NT2/D1 (cell line): ENCODE results near the gene SPINK4.

Experiments
- DNase-seq: peaks from one replicate; pipeline ENCODE4 v3.0.0-alpha.2; 2011; ENCODE audit warnings: low read depth, low spot score
- H3K27me3 ChIP-seq: 2 replicates; pipeline ENCODE4 v1.6.0; 2011; ENCODE audit warnings: mild to moderate bottlenecking; ENCODE audit not compliant: insufficient read length, insufficient read depth
- H3K36me3 ChIP-seq: 2 replicates; pipeline ENCODE4 v1.6.1; 2011; ENCODE audit warnings: mild to moderate bottlenecking, low read length, mixed read lengths; ENCODE audit not compliant: insufficient read depth, insufficient read length
- H3K4me1 ChIP-seq: 2 replicates; pipeline ENCODE4 v1.5.1; 2011; ENCODE audit not compliant: insufficient read depth, insufficient read length
- H3K4me3 ChIP-seq: 2 replicates; pipeline ENCODE4 v1.5.1; 2011; ENCODE audit warnings: low read depth; ENCODE audit not compliant: insufficient read length
- H3K9ac ChIP-seq: 2 replicates; pipeline ENCODE4 v1.6.0; 2011; ENCODE audit warnings: low read depth; ENCODE audit not compliant: insufficient read length
- H3K9me3 ChIP-seq: 2 replicates; pipeline ENCODE4 v1.5.1; 2011; ENCODE audit warnings: mild to moderate bottlenecking, low read length; ENCODE audit not compliant: insufficient read depth
- SUZ12 ChIP-seq: IDR thresholded peaks from 2 replicates; pipeline ENCODE4 v1.6.1; 2011; ENCODE audit not compliant: insufficient read length, insufficient read depth; ENCODE audit errors: extremely low read depth
- YY1 ChIP-seq: IDR thresholded peaks from 2 replicates; pipeline ENCODE4 v1.6.1; 2011; ENCODE audit not compliant: insufficient read length, insufficient read depth
- ZNF274 ChIP-seq: IDR thresholded peaks from 2 replicates; pipeline ENCODE4 v1.6.1; 2011; ENCODE audit warnings: mild to moderate bottlenecking, low read depth, low read length

The SPINK4 gene

GRCh38 chr9:33273972-33274328 is 34.0 kb downstream of the SPINK4 start:
- DNase-seq: no peak
- Histone ChIP-seq H3K4me3 (no peak overlapping the region), H3K36me3 (peaks cover 75% of the 10 kb centered on the region), H3K9me3 (no peaks in the 10 kb centered on the region), H3K27me3 (no peaks in the 10 kb centered on the region), H3K4me1 (no peaks in the 10 kb centered on the region), H3K9ac (no peak overlapping the region)
- TF ChIP-seq ZNF274 (no peak), YY1 (no peak), SUZ12 (no peak)

- Histone ChIP-seq H3K36me3 (peaks cover 70% of the 10 kb centered on the region), H3K4me1 (no peaks in the 10 kb centered on the region), H3K9me3 (no peaks in the 10 kb centered on the region), H3K27me3 (no peaks in the 10 kb centered on the region), H3K4me3 (no peak overlapping the region), H3K9ac (no peak overlapping the region)
- DNase-seq: no peak
- no peak for TF ChIP-seq YY1
- no peak for TF ChIP-seq ZNF274
- no peak for TF ChIP-seq SUZ12
These were observed 37.5 kb downstream of the SPINK4 start for GRCh38 chr9:33277484-33277883.

- peaks cover 24% of the 10 kb centered on the region for H3K36me3 ChIP-seq
- H3K9me3 ChIP-seq: no peaks in the 10 kb centered on the region
- peaks cover 2% of the 10 kb centered on the region for H3K4me1 ChIP-seq
- H3K4me3 ChIP-seq: no peak overlapping the region
- H3K27me3 ChIP-seq: no peaks in the 10 kb centered on the region
- H3K9ac ChIP-seq: no peak overlapping the region
- TF ChIP-seq SUZ12 (no peak), YY1 (no peak)
- no peak for DNase-seq
These were observed 45.5 kb downstream of the SPINK4 start for GRCh38 chr9:33285502-33285901.

- H3K4me3 ChIP-seq: no peak overlapping the region
- H3K9ac ChIP-seq: peak overlapping the region; percentile 29
- TF ChIP-seq SUZ12 (no peak), YY1 (no peak), ZNF274 (no peak)
- H3K9me3 ChIP-seq: no peaks in the 10 kb centered on the region
- H3K4me1 ChIP-seq: peaks cover 2% of the 10 kb centered on the region
- H3K36me3 ChIP-seq: peaks cover 15% of the 10 kb centered on the region
- no peak for DNase-seq
- no peaks in the 10 kb centered on the region for H3K27me3 ChIP-seq
These were observed 47.1 kb downstream of the SPINK4 start for GRCh38 chr9:33287087-33287490.

GRCh38 chr9:33288235-33288634 is 48.3 kb downstream of the SPINK4 start:
- Histone ChIP-seq H3K4me1 (peaks cover 2% of the 10 kb centered on the region), H3K36me3 (peaks cover 21% of the 10 kb centered on the region), H3K4me3 (no peak overlapping the region), H3K9ac (no peak overlapping the region), H3K27me3 (no peaks in the 10 kb centered on the region), H3K9me3 (no peaks in the 10 kb centered on the region)
- no peak for TF ChIP-seq ZNF274
- TF ChIP-seq SUZ12: no peak
- no peak for TF ChIP-seq YY1
- DNase-seq: no peak

- no peak for TF ChIP-seq ZNF274
- TF ChIP-seq YY1: no peak
- no peak for TF ChIP-seq SUZ12
- no peak for DNase-seq
- peaks cover 2% of the 10 kb centered on the region for H3K4me1 ChIP-seq
- H3K9me3 ChIP-seq: no peaks in the 10 kb centered on the region
- H3K9ac ChIP-seq: peak overlapping the region; percentile 76
- no peaks in the 10 kb centered on the region for H3K27me3 ChIP-seq
- H3K4me3 ChIP-seq: no peak overlapping the region
- H3K36me3 ChIP-seq: peaks cover 23% of the 10 kb centered on the region
These were observed 49.0 kb downstream of the SPINK4 start for GRCh38 chr9:33288828-33289483.

- Histone ChIP-seq H3K4me3 (peak overlapping the region; percentile 87), H3K9ac (peak overlapping the region; percentile 76), H3K36me3 (peaks cover 29% of the 10 kb centered on the region), H3K4me1 (peaks cover 2% of the 10 kb centered on the region), H3K27me3 (no peaks in the 10 kb centered on the region), H3K9me3 (no peaks in the 10 kb centered on the region)
- no peak for DNase-seq
- TF ChIP-seq ZNF274 (no peak), SUZ12 (no peak), YY1 (no peak)
These were observed 49.5 kb downstream of the SPINK4 start for GRCh38 chr9:33289496-33289895.
